ENCODE data around the gene SEMA4F. TPM values are rescaled to one million over a fixed set of nuclear protein-coding genes. Genes with fewer than 3 reads are reported as not detected.

Gene SEMA4F
- total RNA-seq, 1 donor from 2014 or later = 5.5 TPM

DNA sequence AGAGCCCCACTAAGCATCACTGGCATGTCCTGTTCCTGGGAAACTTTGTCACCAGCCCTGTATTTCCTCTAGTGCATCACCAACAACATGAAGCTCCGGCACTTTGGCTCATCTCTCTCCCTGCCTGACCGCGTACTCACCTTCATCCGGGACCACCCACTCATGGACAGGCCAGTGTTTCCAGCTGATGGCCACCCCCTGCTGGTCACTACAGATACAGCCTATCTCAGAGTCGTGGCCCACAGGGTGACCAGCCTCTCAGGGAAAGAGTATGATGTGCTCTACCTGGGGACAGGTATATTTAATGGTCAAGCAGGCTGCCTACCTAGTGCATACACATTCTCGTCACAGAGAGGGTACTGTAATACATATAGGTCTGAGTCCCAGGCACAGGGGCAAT lies 21.0 kb downstream of the SEMA4F start:
- Mint-ChIP-seq H3K4me3 (ENCODE audit: low read depth) (no peak overlapping the region), H3K4me1 (ENCODE audit: low read depth) (no peaks in the 10 kb centered on the region), H3K36me3 (ENCODE audit: low read depth) (no peaks in the 10 kb centered on the region), H3K9me3 (no peaks in the 10 kb centered on the region), H3K27me3 (ENCODE audit: low read depth) (no peaks in the 10 kb centered on the region), H3K27ac (no peak overlapping the region)
- no peak for DNase-seq (ENCODE audit: low spot score)
- intact Hi-C loops (cut with micrococcal nuclease) = no loop called here

DNA sequence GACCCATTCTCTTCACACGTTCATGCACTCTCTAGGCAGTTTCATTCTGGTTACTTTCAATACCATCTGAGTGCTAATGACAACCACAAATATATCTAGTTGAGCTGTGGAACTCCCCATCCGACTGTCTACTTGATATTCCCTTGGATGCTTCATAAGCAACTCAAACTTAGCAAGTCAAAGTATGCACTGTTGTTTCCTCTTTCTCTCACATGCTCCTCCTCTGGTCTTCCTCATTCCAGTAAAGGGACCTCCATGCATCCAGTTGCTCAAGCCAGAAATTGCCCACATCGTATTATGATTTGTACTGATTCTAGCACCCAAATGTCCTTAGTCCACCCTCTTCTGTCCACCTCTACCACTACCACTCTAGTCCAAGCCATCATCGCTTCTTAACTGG lies 22.3 kb downstream of the SEMA4F start:
- Mint-ChIP-seq H3K36me3 (ENCODE audit: low read depth) (no peaks in the 10 kb centered on the region), H3K27ac (no peak overlapping the region), H3K4me1 (ENCODE audit: low read depth) (no peaks in the 10 kb centered on the region), H3K27me3 (ENCODE audit: low read depth) (no peaks in the 10 kb centered on the region), H3K9me3 (no peaks in the 10 kb centered on the region), H3K4me3 (ENCODE audit: low read depth) (no peak overlapping the region)
- intact Hi-C loops (cut with micrococcal nuclease) = no loop called here
- no peak for DNase-seq (ENCODE audit: low spot score)

- no peaks in the 10 kb centered on the region for H3K27me3 Mint-ChIP-seq (ENCODE audit: low read depth)
- no peak overlapping the region for H3K4me3 Mint-ChIP-seq (ENCODE audit: low read depth)
- no peaks in the 10 kb centered on the region for H3K9me3 Mint-ChIP-seq
- H3K27ac Mint-ChIP-seq = no peak overlapping the region
- intact Hi-C loops (cut with micrococcal nuclease) = no loop called here
- no peaks in the 10 kb centered on the region for H3K36me3 Mint-ChIP-seq (ENCODE audit: low read depth)
- DNase-seq (ENCODE audit: low spot score) = no peak
- H3K4me1 Mint-ChIP-seq (ENCODE audit: low read depth) = no peaks in the 10 kb centered on the region
Measured at GRCh38 chr2:74679615-74680014, 25.6 kb downstream of the SEMA4F start.

- intact Hi-C loops (cut with micrococcal nuclease) = no loop called here
- H3K27ac Mint-ChIP-seq = no peak overlapping the region
- no peaks in the 10 kb centered on the region for H3K36me3 Mint-ChIP-seq (ENCODE audit: low read depth)
Measured at GRCh38 chr2:74682501-74682900, 28.5 kb downstream of the SEMA4F start.

GRCh38 chr2:74685408-74685807 lies 31.4 kb downstream of the SEMA4F start:
- no peaks in the 10 kb centered on the region for H3K4me1 Mint-ChIP-seq (ENCODE audit: low read depth)
- DNase-seq (ENCODE audit: low spot score) = no peak
- no peaks in the 10 kb centered on the region for H3K36me3 Mint-ChIP-seq (ENCODE audit: low read depth)
- intact Hi-C loops (cut with micrococcal nuclease) = no loop called here
- no peaks in the 10 kb centered on the region for H3K9me3 Mint-ChIP-seq
- no peak overlapping the region for H3K27ac Mint-ChIP-seq
- H3K27me3 Mint-ChIP-seq (ENCODE audit: low read depth) = peaks cover 10% of the 10 kb centered on the region
- H3K4me3 Mint-ChIP-seq (ENCODE audit: low read depth) = no peak overlapping the region

More at GRCh38 chr2:74682501-74682900, 28.5 kb downstream of the SEMA4F start:
- Mint-ChIP-seq H3K4me3 (ENCODE audit: low read depth) (no peak overlapping the region), H3K4me1 (ENCODE audit: low read depth) (no peaks in the 10 kb centered on the region), H3K9me3 (no peaks in the 10 kb centered on the region), H3K27me3 (ENCODE audit: low read depth) (peaks cover 4% of the 10 kb centered on the region)
- DNase-seq (ENCODE audit: low spot score) = no peak

DNA sequence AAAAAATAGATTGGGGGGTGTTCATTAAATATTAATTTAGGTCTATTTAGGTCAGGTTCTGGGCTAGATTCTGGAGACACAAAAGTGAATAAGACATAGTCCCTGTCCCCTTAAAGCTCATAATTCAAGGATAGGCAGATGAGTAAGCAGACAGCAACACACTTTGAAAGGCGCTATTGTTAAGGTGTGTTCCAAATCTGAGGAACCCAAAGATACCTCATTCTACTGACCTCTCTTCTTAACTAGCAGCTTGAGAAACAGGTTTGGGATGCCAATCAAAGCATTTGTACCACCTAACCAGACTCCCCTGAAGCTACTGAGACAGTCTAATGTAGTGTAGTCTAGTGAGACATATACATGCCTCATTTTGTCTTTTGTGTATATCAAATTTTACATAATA lies 34.8 kb downstream of the SEMA4F start:
- no peak overlapping the region for H3K4me3 Mint-ChIP-seq (ENCODE audit: low read depth)
- no peaks in the 10 kb centered on the region for H3K36me3 Mint-ChIP-seq (ENCODE audit: low read depth)
- no peaks in the 10 kb centered on the region for H3K9me3 Mint-ChIP-seq
- intact Hi-C loops (cut with micrococcal nuclease) = no loop called here
- no peaks in the 10 kb centered on the region for H3K4me1 Mint-ChIP-seq (ENCODE audit: low read depth)
- H3K27ac Mint-ChIP-seq = no peak overlapping the region
- DNase-seq (ENCODE audit: low spot score) = no peak
- H3K27me3 Mint-ChIP-seq (ENCODE audit: low read depth) = peaks cover 22% of the 10 kb centered on the region

DNA sequence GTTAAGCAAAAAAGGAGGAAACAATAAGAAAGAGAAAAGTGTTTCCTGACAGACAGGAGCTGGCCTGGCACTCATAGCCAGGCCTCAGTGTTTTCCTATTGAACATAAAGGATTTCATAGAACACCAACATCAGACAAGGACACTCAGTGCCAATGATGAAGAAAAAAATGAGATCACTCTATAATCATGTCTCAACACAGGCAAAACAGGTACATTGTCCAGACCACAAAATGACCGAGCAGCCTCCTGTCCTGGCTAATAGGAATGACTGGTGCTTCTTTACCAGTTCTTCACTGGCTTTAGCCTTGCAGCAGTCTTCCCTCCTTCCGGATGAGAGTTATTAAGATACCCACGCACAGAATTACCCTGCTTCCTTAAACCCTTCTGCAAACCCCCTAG lies 35.6 kb downstream of the SEMA4F start:
- Mint-ChIP-seq H3K9me3 (no peaks in the 10 kb centered on the region), H3K36me3 (ENCODE audit: low read depth) (no peaks in the 10 kb centered on the region), H3K4me3 (ENCODE audit: low read depth) (no peak overlapping the region), H3K4me1 (ENCODE audit: low read depth) (no peaks in the 10 kb centered on the region), H3K27ac (no peak overlapping the region), H3K27me3 (ENCODE audit: low read depth) (peaks cover 22% of the 10 kb centered on the region)
- intact Hi-C loops (cut with micrococcal nuclease) = loop anchor here (1.0 to 5.0 kb wide), 2 partner anchors 187 to 713 kb away; no protein-coding TSS in a partner anchor
- DNase-seq (ENCODE audit: low spot score) = no peak

- no peak overlapping the region for H3K4me3 Mint-ChIP-seq (ENCODE audit: low read depth)
- peaks cover 22% of the 10 kb centered on the region for H3K27me3 Mint-ChIP-seq (ENCODE audit: low read depth)
- intact Hi-C loops (cut with micrococcal nuclease) = loop anchor here (1.0 to 5.0 kb wide), 2 partner anchors 186 to 712 kb away; no protein-coding TSS in a partner anchor
- H3K9me3 Mint-ChIP-seq = no peaks in the 10 kb centered on the region
- no peak overlapping the region for H3K27ac Mint-ChIP-seq
- DNase-seq (ENCODE audit: low spot score) = no peak
- H3K4me1 Mint-ChIP-seq (ENCODE audit: low read depth) = no peaks in the 10 kb centered on the region
- H3K36me3 Mint-ChIP-seq (ENCODE audit: low read depth) = no peaks in the 10 kb centered on the region
Measured at GRCh38 chr2:74690571-74690970, 36.5 kb downstream of the SEMA4F start.

DNA sequence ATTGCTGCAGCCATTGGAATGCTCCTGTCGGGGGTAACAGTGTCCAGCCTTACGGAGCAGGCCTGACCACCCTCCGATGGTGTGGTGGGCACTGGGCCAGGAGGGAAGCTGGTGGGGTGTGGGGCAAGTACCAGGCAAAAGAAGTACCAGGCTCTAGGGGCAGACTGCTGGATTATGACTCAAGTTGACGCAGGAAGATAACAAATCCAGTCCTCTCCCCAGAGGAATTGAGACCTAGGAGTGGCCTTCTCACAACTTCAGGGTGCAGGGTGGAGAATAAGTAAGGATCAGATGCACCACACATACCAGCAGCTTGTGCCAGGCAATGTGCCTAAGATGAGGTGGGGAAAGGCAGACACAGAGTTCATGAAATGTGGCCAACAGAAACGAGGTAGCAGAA lies 37.9 kb downstream of the SEMA4F start:
- no peak overlapping the region for H3K4me3 Mint-ChIP-seq (ENCODE audit: low read depth)
- peaks cover 22% of the 10 kb centered on the region for H3K27me3 Mint-ChIP-seq (ENCODE audit: low read depth)
- H3K36me3 Mint-ChIP-seq (ENCODE audit: low read depth) = no peaks in the 10 kb centered on the region
- no peak for DNase-seq (ENCODE audit: low spot score)
- no peaks in the 10 kb centered on the region for H3K9me3 Mint-ChIP-seq
- no peaks in the 10 kb centered on the region for H3K4me1 Mint-ChIP-seq (ENCODE audit: low read depth)
- intact Hi-C loops (cut with micrococcal nuclease) = loop anchor here (5.0 kb wide), 1 partner anchor 710 kb away; no protein-coding TSS in a partner anchor
- no peak overlapping the region for H3K27ac Mint-ChIP-seq

DNA sequence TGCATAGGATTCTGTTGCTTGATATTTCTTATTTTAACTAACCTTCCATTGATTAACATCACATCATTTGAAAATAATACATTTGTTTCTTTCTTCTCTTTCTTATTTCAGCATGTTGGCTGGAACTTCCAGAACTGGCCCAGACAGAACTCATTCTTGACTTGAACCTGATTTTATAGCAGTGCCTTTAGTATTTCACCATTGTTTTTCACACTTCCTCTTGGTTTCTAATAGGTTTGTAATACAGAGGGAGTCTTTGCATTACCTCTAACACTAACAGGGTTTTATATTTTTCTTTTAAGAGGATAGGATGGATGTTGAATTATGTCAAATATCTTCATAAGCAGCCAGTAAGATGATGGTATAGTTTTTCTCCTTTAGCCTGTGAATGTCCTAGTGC lies 39.2 kb downstream of the SEMA4F start:
- no peak overlapping the region for H3K27ac Mint-ChIP-seq
- H3K9me3 Mint-ChIP-seq = no peaks in the 10 kb centered on the region
- intact Hi-C loops (cut with micrococcal nuclease) = loop anchor here (5.0 kb wide), 1 partner anchor 709 kb away; no protein-coding TSS in a partner anchor
- H3K27me3 Mint-ChIP-seq (ENCODE audit: low read depth) = peaks cover 19% of the 10 kb centered on the region
- H3K36me3 Mint-ChIP-seq (ENCODE audit: low read depth) = no peaks in the 10 kb centered on the region
- H3K4me1 Mint-ChIP-seq (ENCODE audit: low read depth) = no peaks in the 10 kb centered on the region
- H3K4me3 Mint-ChIP-seq (ENCODE audit: low read depth) = no peak overlapping the region
- no peak for DNase-seq (ENCODE audit: low spot score)

GRCh38 chr2:74693668-74694067 lies 39.6 kb downstream of the SEMA4F start:
- no peak overlapping the region for H3K27ac Mint-ChIP-seq
- intact Hi-C loops (cut with micrococcal nuclease) = loop anchor here (5.0 kb wide), 1 partner anchor 709 kb away; no protein-coding TSS in a partner anchor
- H3K27me3 Mint-ChIP-seq (ENCODE audit: low read depth) = peaks cover 19% of the 10 kb centered on the region
- H3K4me3 Mint-ChIP-seq (ENCODE audit: low read depth) = no peak overlapping the region
- no peaks in the 10 kb centered on the region for H3K36me3 Mint-ChIP-seq (ENCODE audit: low read depth)
- DNase-seq (ENCODE audit: low spot score) = no peak
- H3K9me3 Mint-ChIP-seq = no peaks in the 10 kb centered on the region
- H3K4me1 Mint-ChIP-seq (ENCODE audit: low read depth) = no peaks in the 10 kb centered on the region

GRCh38 chr2:74694281-74694680 lies 40.2 kb downstream of the SEMA4F start:
- Mint-ChIP-seq H3K4me1 (ENCODE audit: low read depth) (no peaks in the 10 kb centered on the region), H3K4me3 (ENCODE audit: low read depth) (no peak overlapping the region), H3K27ac (no peak overlapping the region), H3K27me3 (ENCODE audit: low read depth) (peaks cover 19% of the 10 kb centered on the region), H3K36me3 (ENCODE audit: low read depth) (no peaks in the 10 kb centered on the region), H3K9me3 (no peaks in the 10 kb centered on the region)
- intact Hi-C loops (cut with micrococcal nuclease) = loop anchor here (5.0 kb wide), 1 partner anchor 708 kb away; no protein-coding TSS in a partner anchor
- DNase-seq (ENCODE audit: low spot score) = no peak

GRCh38 chr2:74695663-74696062 lies 41.6 kb downstream of the SEMA4F start:
- no peak overlapping the region for H3K27ac Mint-ChIP-seq
- H3K27me3 Mint-ChIP-seq (ENCODE audit: low read depth) = peaks cover 19% of the 10 kb centered on the region
- DNase-seq (ENCODE audit: low spot score) = no peak
- no peak overlapping the region for H3K4me3 Mint-ChIP-seq (ENCODE audit: low read depth)
- H3K9me3 Mint-ChIP-seq = no peaks in the 10 kb centered on the region
- intact Hi-C loops (cut with micrococcal nuclease) = no loop called here
- H3K36me3 Mint-ChIP-seq (ENCODE audit: low read depth) = no peaks in the 10 kb centered on the region
- no peaks in the 10 kb centered on the region for H3K4me1 Mint-ChIP-seq (ENCODE audit: low read depth)

DNA sequence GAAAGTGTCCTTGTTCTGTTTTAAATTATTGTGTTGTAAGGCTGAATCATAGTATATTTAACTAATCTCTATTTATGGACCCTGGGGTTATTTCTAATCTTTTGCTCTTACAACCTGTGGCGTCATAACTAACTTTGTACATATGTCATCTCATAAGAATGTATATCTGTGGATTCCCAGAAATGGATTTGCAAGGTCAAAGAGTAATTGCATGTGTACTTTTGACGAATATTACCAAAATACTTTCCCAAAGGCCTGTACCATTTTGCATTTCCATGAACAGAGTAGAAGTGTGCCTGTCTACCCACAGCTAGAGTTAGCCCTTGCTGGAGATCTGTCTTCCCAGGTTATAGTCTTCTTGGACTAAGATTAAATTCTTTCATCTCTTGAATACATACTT lies 42.8 kb downstream of the SEMA4F start:
- DNase-seq (ENCODE audit: low spot score) = no peak
- no peak overlapping the region for H3K4me3 Mint-ChIP-seq (ENCODE audit: low read depth)
- no peaks in the 10 kb centered on the region for H3K9me3 Mint-ChIP-seq
- intact Hi-C loops (cut with micrococcal nuclease) = no loop called here
- H3K27ac Mint-ChIP-seq = no peak overlapping the region
- H3K36me3 Mint-ChIP-seq (ENCODE audit: low read depth) = no peaks in the 10 kb centered on the region
- H3K27me3 Mint-ChIP-seq (ENCODE audit: low read depth) = peaks cover 19% of the 10 kb centered on the region
- H3K4me1 Mint-ChIP-seq (ENCODE audit: low read depth) = no peaks in the 10 kb centered on the region
